Chondrocyte (in vitro differentiated cells): ENCODE measurements around the gene HES7. TPM values are rescaled to one million over a fixed set of nuclear protein-coding genes. Genes with fewer than 3 reads are reported as not detected.

Source experiments
- DNase-seq: peaks from one replicate; pipeline ENCODE4 v3.0.0; 2021; ENCODE audit warnings: mixed read lengths, low spot score
- H3K27ac Mint-ChIP-seq: one replicate; pipeline ENCODE4 v1.8.0; 2021; ENCODE audit warnings: mild to moderate bottlenecking, moderate library complexity, mixed read lengths; ENCODE audit not compliant: unreplicated experiment
- H3K27me3 Mint-ChIP-seq: 2 replicates; pipeline ENCODE4 v1.8.0; 2021; ENCODE audit warnings: low read depth, mixed read lengths
- H3K36me3 Mint-ChIP-seq: 2 replicates; pipeline ENCODE4 v1.8.0; 2021; ENCODE audit warnings: low read depth, mixed read lengths
- H3K4me1 Mint-ChIP-seq: 2 replicates; pipeline ENCODE4 v1.8.0; 2021; ENCODE audit warnings: low read depth, mild to moderate bottlenecking, mixed read lengths
- H3K4me3 Mint-ChIP-seq: one replicate; pipeline ENCODE4 v1.8.0; 2021; ENCODE audit warnings: mild to moderate bottlenecking, moderate library complexity, mixed read lengths; ENCODE audit not compliant: unreplicated experiment
- H3K9me3 Mint-ChIP-seq: 2 replicates; pipeline ENCODE4 v1.8.0; 2021; ENCODE audit warnings: low read depth, mixed read lengths
- CTCF ChIP-seq: fragments of 200-600 bp; sonication (generic); IDR thresholded peaks from 2 replicates; pipeline ENCODE4 v1.5.0; 2021; ENCODE audit warnings: antibody characterized with exemption, mild to moderate bottlenecking, moderate library complexity
- total RNA-seq: library from RNA; stranded (reverse); gene quantifications from 3 replicates; pipeline ENCODE4 v1.2.1, GENCODE V29; 2021

The HES7 gene
- total RNA-seq, 1 donor from 2014 or later, result 1.5 TPM

- Mint-ChIP-seq H3K4me1 (no peaks in the 10 kb centered on the region), H3K36me3 (no peaks in the 10 kb centered on the region), H3K27me3 (peaks cover 63% of the 10 kb centered on the region), H3K27ac (no peak overlapping the region), H3K9me3 (no peaks in the 10 kb centered on the region), H3K4me3 (no peak overlapping the region)
- no peak for DNase-seq
- no peak for TF ChIP-seq CTCF
These were observed 36.0 kb downstream of the HES7 start for GRCh38 chr17:8087952-8088230.

- Mint-ChIP-seq H3K27me3 (peaks cover 62% of the 10 kb centered on the region), H3K27ac (no peak within 1 kb of the TSS), H3K36me3 (no peaks in the 10 kb centered on the region), H3K4me3 (no peak within 1 kb of the TSS), H3K4me1 (no peaks in the 10 kb centered on the region), H3K9me3 (no peaks in the 10 kb centered on the region)
- no peak for DNase-seq
- no peak for TF ChIP-seq CTCF
These were observed 36.6 kb downstream of the HES7 start, which contains the start of gene ALOX12B for GRCh38 chr17:8087075-8087951. Gene ALOX12B (minus strand): TSS chr17:8087716. CDS start chr17:8087442, 274 bp downstream.

GRCh38 chr17:8084250-8084649, 39.7 kb downstream of the HES7 start:
- no peak for TF ChIP-seq CTCF
- DNase-seq, result no peak
- H3K27me3 Mint-ChIP-seq, result peaks cover 42% of the 10 kb centered on the region
- peaks cover 4% of the 10 kb centered on the region for H3K4me1 Mint-ChIP-seq
- H3K4me3 Mint-ChIP-seq, result no peak overlapping the region
- no peaks in the 10 kb centered on the region for H3K9me3 Mint-ChIP-seq
- H3K36me3 Mint-ChIP-seq, result no peaks in the 10 kb centered on the region
- H3K27ac Mint-ChIP-seq, result no peak overlapping the region

- Mint-ChIP-seq H3K36me3 (no peaks in the 10 kb centered on the region), H3K27ac (no peak overlapping the region), H3K4me3 (no peak overlapping the region), H3K9me3 (no peaks in the 10 kb centered on the region), H3K4me1 (peaks cover 7% of the 10 kb centered on the region), H3K27me3 (peaks cover 39% of the 10 kb centered on the region)
- TF ChIP-seq CTCF, result no peak
- no peak for DNase-seq
These were observed 41.6 kb downstream of the HES7 start for GRCh38 chr17:8082292-8082691.

- H3K36me3 Mint-ChIP-seq, result no peaks in the 10 kb centered on the region
- no peak for TF ChIP-seq CTCF
- no peak overlapping the region for H3K27ac Mint-ChIP-seq
- no peak for DNase-seq
- no peaks in the 10 kb centered on the region for H3K9me3 Mint-ChIP-seq
- H3K4me1 Mint-ChIP-seq, result peaks cover 7% of the 10 kb centered on the region
- H3K4me3 Mint-ChIP-seq, result no peak overlapping the region
- peaks cover 37% of the 10 kb centered on the region for H3K27me3 Mint-ChIP-seq
These were observed 42.0 kb downstream of the HES7 start for GRCh38 chr17:8081876-8082275.
